HepG2 (cell line): ENCODE results near the gene XIAP. TPM values are rescaled to one million over a fixed set of nuclear protein-coding genes. Genes with fewer than 3 reads are reported as not detected.

Experiments
- ELF4 ChIP-seq: sonication (generic); formaldehyde crosslinking; IDR thresholded peaks from 2 replicates; pipeline ENCODE4 v1.5.0; 2020; ENCODE audit warnings: missing genetic modification reagents, mild to moderate bottlenecking, moderate library complexity, borderline replicate concordance
- ISL2 ChIP-seq: sonication (generic); formaldehyde crosslinking; IDR thresholded peaks from 2 replicates; pipeline ENCODE4 v1.5.0; 2020; ENCODE audit warnings: missing genetic modification reagents
- MED13 ChIP-seq: sonication (generic); formaldehyde crosslinking; IDR thresholded peaks from 2 replicates; pipeline ENCODE4 v1.5.0; 2020; ENCODE audit warnings: missing genetic modification reagents
- ZFP62 ChIP-seq: sonication (generic); formaldehyde crosslinking; IDR thresholded peaks from 2 replicates; pipeline ENCODE4 v1.4.0; 2020; ENCODE audit warnings: missing genetic modification reagents
- polyA plus RNA-seq, 8 experiments: library from polyadenylated mRNA; depleted of rRNA in 3 of 8; stranded (reverse) in 7 of 8; unstranded in 1 of 8; fragments of >200 nt; fragmentation: Illumina TruSeq in 4 of 8; extraction: Trizol in 4 of 8; gene quantifications; 2 replicates each; pipeline versions ENCODE4 v1.2.1 to v1.2.3, GENCODE V29; 2011 to 2016; ENCODE audit warnings: low read depth in 4 of 8, missing spikeins in 1 of 8, mixed read lengths in 1 of 8; ENCODE audit not compliant: insufficient read depth in 1 of 8
- total RNA-seq, 5 experiments: library from RNA; depleted of rRNA; stranded (reverse); fragments of >200 nt; fragmentation: Illumina TruSeq; extraction: Trizol; gene quantifications; 2 replicates each; pipeline ENCODE4 v1.2.3, GENCODE V29; 2016; ENCODE audit warnings: low read depth in 1 of 5
- TF ChIP-seq, protein P1 (sequence below): sonication (generic); formaldehyde crosslinking; IDR thresholded peaks from 2 replicates; pipeline ENCODE4 v1.8.0; 2022; ENCODE audit warnings: mild to moderate bottlenecking, missing genetic modification reagents, borderline replicate concordance
- TF ChIP-seq, protein P2 (sequence below): IDR thresholded peaks from 2 replicates; pipeline ENCODE4 v1.6.1; 2012; ENCODE audit warnings: low read length, improper control_type of control experiment
- TF ChIP-seq, protein P3 (sequence below): sonication (generic); formaldehyde crosslinking; IDR thresholded peaks from 2 replicates; pipeline ENCODE4 v1.9.0; 2021; ENCODE audit warnings: missing genetic modification reagents, borderline replicate concordance
- TF ChIP-seq, protein P4 (sequence below): IDR thresholded peaks from 2 replicates; pipeline ENCODE4 v1.6.1; 2012; ENCODE audit warnings: low read depth, low read length, improper control_type of control experiment
- TF ChIP-seq, protein P5 (sequence below): sonication (generic); formaldehyde crosslinking; IDR thresholded peaks from 2 replicates; pipeline ENCODE4 v1.5.1; 2020; ENCODE audit warnings: missing genetic modification reagents, mild to moderate bottlenecking, borderline replicate concordance

The XIAP gene
- total and polyA plus RNA-seq, 2 of the 13 experiments (the other 11 are each of a cell fraction or from before 2014, with no cell fraction given) = 12.9 to 29.5 TPM

DNA sequence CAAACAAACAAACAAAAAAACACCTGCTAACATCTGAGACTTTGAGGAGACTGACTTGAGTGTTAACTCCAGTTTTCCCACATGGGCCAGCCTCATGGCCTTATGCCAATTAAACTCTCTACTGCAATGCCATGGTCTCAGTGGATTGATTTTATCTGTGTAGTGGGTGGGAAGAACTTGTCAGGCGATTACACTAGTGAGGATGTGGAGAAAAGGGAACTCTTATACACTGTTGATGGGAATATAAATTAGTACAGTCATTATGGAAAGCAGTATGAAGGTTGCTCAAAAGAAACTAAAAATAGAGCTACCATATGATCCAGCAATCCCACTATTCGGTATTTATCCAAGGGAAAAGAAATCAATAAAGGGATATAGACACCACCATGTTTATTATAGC, 12.8 kb upstream of the XIAP start (continued):
- TF ChIP-seq, protein P1, sequence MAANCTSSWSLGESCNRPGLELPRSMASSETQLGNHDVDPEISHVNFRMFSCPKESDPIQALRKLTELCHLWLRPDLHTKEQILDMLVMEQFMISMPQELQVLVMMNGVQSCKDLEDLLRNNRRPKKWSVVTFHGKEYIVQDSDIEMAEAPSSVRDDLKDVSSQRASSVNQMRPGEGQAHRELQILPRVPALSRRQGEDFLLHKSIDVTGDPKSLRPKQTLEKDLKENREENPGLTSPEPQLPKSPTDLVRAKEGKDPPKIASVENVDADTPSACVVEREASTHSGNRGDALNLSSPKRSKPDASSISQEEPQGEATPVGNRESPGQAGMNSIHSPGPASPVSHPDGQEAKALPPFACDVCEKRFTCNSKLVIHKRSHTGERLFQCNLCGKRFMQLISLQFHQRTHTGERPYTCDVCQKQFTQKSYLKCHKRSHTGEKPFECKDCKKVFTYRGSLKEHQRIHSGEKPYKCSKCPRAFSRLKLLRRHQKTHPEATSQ = no peak
- TF ChIP-seq, protein P2, sequence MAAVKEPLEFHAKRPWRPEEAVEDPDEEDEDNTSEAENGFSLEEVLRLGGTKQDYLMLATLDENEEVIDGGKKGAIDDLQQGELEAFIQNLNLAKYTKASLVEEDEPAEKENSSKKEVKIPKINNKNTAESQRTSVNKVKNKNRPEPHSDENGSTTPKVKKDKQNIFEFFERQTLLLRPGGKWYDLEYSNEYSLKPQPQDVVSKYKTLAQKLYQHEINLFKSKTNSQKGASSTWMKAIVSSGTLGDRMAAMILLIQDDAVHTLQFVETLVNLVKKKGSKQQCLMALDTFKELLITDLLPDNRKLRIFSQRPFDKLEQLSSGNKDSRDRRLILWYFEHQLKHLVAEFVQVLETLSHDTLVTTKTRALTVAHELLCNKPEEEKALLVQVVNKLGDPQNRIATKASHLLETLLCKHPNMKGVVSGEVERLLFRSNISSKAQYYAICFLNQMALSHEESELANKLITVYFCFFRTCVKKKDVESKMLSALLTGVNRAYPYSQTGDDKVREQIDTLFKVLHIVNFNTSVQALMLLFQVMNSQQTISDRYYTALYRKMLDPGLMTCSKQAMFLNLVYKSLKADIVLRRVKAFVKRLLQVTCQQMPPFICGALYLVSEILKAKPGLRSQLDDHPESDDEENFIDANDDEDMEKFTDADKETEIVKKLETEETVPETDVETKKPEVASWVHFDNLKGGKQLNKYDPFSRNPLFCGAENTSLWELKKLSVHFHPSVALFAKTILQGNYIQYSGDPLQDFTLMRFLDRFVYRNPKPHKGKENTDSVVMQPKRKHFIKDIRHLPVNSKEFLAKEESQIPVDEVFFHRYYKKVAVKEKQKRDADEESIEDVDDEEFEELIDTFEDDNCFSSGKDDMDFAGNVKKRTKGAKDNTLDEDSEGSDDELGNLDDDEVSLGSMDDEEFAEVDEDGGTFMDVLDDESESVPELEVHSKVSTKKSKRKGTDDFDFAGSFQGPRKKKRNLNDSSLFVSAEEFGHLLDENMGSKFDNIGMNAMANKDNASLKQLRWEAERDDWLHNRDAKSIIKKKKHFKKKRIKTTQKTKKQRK = no peak
- TF ChIP-seq, protein P3, sequence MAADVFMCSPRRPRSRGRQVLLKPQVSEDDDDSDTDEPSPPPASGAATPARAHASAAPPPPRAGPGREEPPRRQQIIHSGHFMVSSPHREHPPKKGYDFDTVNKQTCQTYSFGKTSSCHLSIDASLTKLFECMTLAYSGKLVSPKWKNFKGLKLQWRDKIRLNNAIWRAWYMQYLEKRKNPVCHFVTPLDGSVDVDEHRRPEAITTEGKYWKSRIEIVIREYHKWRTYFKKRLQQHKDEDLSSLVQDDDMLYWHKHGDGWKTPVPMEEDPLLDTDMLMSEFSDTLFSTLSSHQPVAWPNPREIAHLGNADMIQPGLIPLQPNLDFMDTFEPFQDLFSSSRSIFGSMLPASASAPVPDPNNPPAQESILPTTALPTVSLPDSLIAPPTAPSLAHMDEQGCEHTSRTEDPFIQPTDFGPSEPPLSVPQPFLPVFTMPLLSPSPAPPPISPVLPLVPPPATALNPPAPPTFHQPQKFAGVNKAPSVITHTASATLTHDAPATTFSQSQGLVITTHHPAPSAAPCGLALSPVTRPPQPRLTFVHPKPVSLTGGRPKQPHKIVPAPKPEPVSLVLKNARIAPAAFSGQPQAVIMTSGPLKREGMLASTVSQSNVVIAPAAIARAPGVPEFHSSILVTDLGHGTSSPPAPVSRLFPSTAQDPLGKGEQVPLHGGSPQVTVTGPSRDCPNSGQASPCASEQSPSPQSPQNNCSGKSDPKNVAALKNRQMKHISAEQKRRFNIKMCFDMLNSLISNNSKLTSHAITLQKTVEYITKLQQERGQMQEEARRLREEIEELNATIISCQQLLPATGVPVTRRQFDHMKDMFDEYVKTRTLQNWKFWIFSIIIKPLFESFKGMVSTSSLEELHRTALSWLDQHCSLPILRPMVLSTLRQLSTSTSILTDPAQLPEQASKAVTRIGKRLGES (CRISPR knock-in tag) = no peak
- TF ChIP-seq ZFP62 (no peak), MED13 (CRISPR knock-in tag) (no peak), ELF4 (no peak), ISL2 (CRISPR knock-in tag) (no peak)
- TF ChIP-seq, protein P4, sequence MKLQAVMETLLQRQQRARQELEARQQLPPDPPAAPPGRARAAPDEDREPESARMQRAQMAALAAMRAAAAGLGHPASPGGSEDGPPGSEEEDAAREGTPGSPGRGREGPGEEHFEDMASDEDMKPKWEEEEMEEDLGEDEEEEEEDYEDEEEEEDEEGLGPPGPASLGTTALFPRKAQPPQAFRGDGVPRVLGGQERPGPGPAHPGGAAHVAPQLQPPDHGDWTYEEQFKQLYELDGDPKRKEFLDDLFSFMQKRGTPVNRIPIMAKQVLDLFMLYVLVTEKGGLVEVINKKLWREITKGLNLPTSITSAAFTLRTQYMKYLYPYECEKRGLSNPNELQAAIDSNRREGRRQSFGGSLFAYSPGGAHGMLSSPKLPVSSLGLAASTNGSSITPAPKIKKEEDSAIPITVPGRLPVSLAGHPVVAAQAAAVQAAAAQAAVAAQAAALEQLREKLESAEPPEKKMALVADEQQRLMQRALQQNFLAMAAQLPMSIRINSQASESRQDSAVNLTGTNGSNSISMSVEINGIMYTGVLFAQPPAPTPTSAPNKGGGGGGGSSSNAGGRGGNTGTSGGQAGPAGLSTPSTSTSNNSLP = no peak
- TF ChIP-seq, protein P5, sequence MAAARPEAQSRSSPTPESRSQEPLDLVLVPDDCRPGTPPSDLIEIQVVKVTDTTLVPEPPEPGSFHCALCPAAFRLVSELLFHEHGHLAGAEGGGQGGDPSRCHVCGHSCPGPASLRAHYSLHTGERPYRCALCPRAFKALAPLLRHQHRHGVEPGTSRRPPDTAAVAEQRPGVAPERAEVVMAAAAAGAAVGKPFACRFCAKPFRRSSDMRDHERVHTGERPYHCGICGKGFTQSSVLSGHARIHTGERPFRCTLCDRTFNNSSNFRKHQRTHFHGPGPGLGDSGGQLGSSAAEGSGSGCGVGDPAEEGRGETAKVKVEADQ = no peak
